MCF 10A (cell line): ENCODE data around the gene ACTL6B. TPM values are rescaled to one million over a fixed set of nuclear protein-coding genes. Genes with fewer than 3 reads are reported as not detected.

Source experiments
- BruUV-seq: library from RNA; stranded (reverse); fragments of 400-500 nt; replicated peaks from 2 replicates; lab custom pipeline; 2021; lab: Mats Ljungman, UMichigan
- CTCF ChIA-PET: fragments of 300-600 bp; sonication (Branson Sonifier 250); formaldehyde crosslinking; extraction: SDS; loops from one replicate; lab custom pipeline; 2021; ENCODE audit warnings: antibody characterized with exemption, inconsistent platforms; lab: Yijun Ruan, JAX
- POLR2A ChIA-PET: fragments of 300-600, 350-650 bp; sonication (Branson Sonifier 250); formaldehyde crosslinking; extraction: SDS; loops from one replicate; lab custom pipeline; 2020; ENCODE audit warnings: antibody characterized with exemption, inconsistent platforms; lab: Yijun Ruan, JAX
- DNase-seq: peaks from one replicate; pipeline ENCODE4 v3.0.0-alpha.2; 2018; ENCODE audit not compliant: unreplicated experiment
- H3K27ac Mint-ChIP-seq: one replicate; pipeline ENCODE4 v1.8.0; 2022; ENCODE audit warnings: mild to moderate bottlenecking, low read depth, mixed read lengths; ENCODE audit not compliant: unreplicated experiment
- H3K27me3 Mint-ChIP-seq: one replicate; pipeline ENCODE4 v1.8.0; 2022; ENCODE audit warnings: mixed read lengths; ENCODE audit not compliant: insufficient read depth, unreplicated experiment
- H3K36me3 Mint-ChIP-seq: one replicate; pipeline ENCODE4 v1.8.0; 2022; ENCODE audit warnings: mild to moderate bottlenecking, moderate library complexity, mixed read lengths; ENCODE audit not compliant: insufficient read depth, unreplicated experiment
- H3K4me1 Mint-ChIP-seq: one replicate; pipeline ENCODE4 v1.8.0; 2022; ENCODE audit warnings: mixed read lengths; ENCODE audit not compliant: insufficient read depth, unreplicated experiment
- H3K4me3 Mint-ChIP-seq: one replicate; pipeline ENCODE4 v1.8.0; 2022; ENCODE audit warnings: mild to moderate bottlenecking, moderate library complexity, mixed read lengths; ENCODE audit not compliant: unreplicated experiment
- H3K9me3 Mint-ChIP-seq: one replicate; pipeline ENCODE4 v1.8.0; 2022; ENCODE audit warnings: mixed read lengths; ENCODE audit not compliant: unreplicated experiment
- CTCF ChIP-seq: fragments of 200-600 bp; IDR thresholded peaks from one replicate; pipeline ENCODE4 v1.8.0; 2022; ENCODE audit warnings: antibody characterized with exemption, mild to moderate bottlenecking; ENCODE audit not compliant: unreplicated experiment
- intact Hi-C: fragments of 100-400 bp; cut with micrococcal nuclease; formaldehyde crosslinking; loops from 2 replicates; pipeline ENCODE4 v1.14.1; 2022
- total RNA-seq: library from RNA; stranded (reverse); gene quantifications from 2 replicates; pipeline ENCODE4 v1.2.3, GENCODE V29; 2022

ACTL6B gene
- total RNA-seq, 1 experiment from 2014 or later, result not detected

- POLR2A ChIA-PET, result interaction anchor here (0.8 to 3.7 kb wide), 3 partner anchors 10 to 192 kb away, joined by 3 to 24 read pairs (median 3); partner anchors contain the start of gene GIGYF1
- Mint-ChIP-seq H3K27ac (no peak overlapping the region), H3K4me1 (peaks cover 7% of the 10 kb centered on the region), H3K4me3 (no peak overlapping the region), H3K9me3 (no peaks in the 10 kb centered on the region), H3K36me3 (peaks cover 59% of the 10 kb centered on the region), H3K27me3 (no peaks in the 10 kb centered on the region)
- BruUV-seq, result no TSS peak
- CTCF ChIA-PET, result interaction anchor here (0.6 to 10.0 kb wide), 3 partner anchors 8 to 120 kb away, joined by 3 to 103 read pairs (median 3); no protein-coding TSS in a partner anchor
- intact Hi-C loops, result no loop called here
- no peak for TF ChIP-seq CTCF
- no peak for DNase-seq
Measured at GRCh38 chr7:100683659-100684533, 27.6 kb upstream of the ACTL6B start.

GRCh38 chr7:100682991-100683658 lies 26.9 kb upstream of the ACTL6B start:
- intact Hi-C loops, result no loop called here
- H3K36me3 Mint-ChIP-seq, result peaks cover 60% of the 10 kb centered on the region
- POLR2A ChIA-PET, result interaction anchor here (1.0 to 3.7 kb wide), 3 partner anchors 11 to 98 kb away, joined by 3 to 24 read pairs (median 6); partner anchors contain the start of genes GIGYF1 and POP7

GRCh38 chr7:100682228-100682741 lies 26.0 kb upstream of the ACTL6B start:
- TF ChIP-seq CTCF, result no peak
- no peak overlapping the region for H3K4me3 Mint-ChIP-seq
- no TSS peak for BruUV-seq
- no peak overlapping the region for H3K27ac Mint-ChIP-seq
- H3K9me3 Mint-ChIP-seq, result no peaks in the 10 kb centered on the region
- H3K36me3 Mint-ChIP-seq, result peaks cover 60% of the 10 kb centered on the region
- peaks cover 7% of the 10 kb centered on the region for H3K4me1 Mint-ChIP-seq
- intact Hi-C loops, result no loop called here
- CTCF ChIA-PET, result interaction anchor here (0.6 to 10.0 kb wide), 4 partner anchors 9 to 387 kb away, joined by 3 to 103 read pairs (median 3); no protein-coding TSS in a partner anchor
- POLR2A ChIA-PET, result interaction anchor here (1.0 to 3.7 kb wide), 3 partner anchors 11 to 96 kb away, joined by 5 to 24 read pairs (median 6); partner anchors contain the start of genes FBXO24, GIGYF1, LRCH4 and POP7
- no peaks in the 10 kb centered on the region for H3K27me3 Mint-ChIP-seq
- DNase-seq, result peak; percentile 36

More at GRCh38 chr7:100682991-100683658, 26.9 kb upstream of the ACTL6B start:
- BruUV-seq, result no TSS peak
- H3K4me1 Mint-ChIP-seq, result peaks cover 7% of the 10 kb centered on the region
- no peaks in the 10 kb centered on the region for H3K9me3 Mint-ChIP-seq
- no peak for TF ChIP-seq CTCF
- CTCF ChIA-PET, result interaction anchor here (0.6 to 10.0 kb wide), 3 partner anchors 8 to 119 kb away, joined by 3 to 103 read pairs (median 3); no protein-coding TSS in a partner anchor
- no peaks in the 10 kb centered on the region for H3K27me3 Mint-ChIP-seq
- no peak overlapping the region for H3K27ac Mint-ChIP-seq
- no peak overlapping the region for H3K4me3 Mint-ChIP-seq
- DNase-seq, result no peak
